Measurements from ENCODE around the gene SYNJ2.

SYNJ2 gene

GRCh38 chr6:158028421-158028820, 46.8 kb downstream of the SYNJ2 start:
- no peak for DNase-seq

GRCh38 chr6:158028876-158029275, 47.2 kb downstream of the SYNJ2 start:
- DNase-seq, result no peak

- no peak for DNase-seq
Observed at GRCh38 chr6:158029668-158030230, 48.1 kb downstream of the SYNJ2 start.

DNA sequence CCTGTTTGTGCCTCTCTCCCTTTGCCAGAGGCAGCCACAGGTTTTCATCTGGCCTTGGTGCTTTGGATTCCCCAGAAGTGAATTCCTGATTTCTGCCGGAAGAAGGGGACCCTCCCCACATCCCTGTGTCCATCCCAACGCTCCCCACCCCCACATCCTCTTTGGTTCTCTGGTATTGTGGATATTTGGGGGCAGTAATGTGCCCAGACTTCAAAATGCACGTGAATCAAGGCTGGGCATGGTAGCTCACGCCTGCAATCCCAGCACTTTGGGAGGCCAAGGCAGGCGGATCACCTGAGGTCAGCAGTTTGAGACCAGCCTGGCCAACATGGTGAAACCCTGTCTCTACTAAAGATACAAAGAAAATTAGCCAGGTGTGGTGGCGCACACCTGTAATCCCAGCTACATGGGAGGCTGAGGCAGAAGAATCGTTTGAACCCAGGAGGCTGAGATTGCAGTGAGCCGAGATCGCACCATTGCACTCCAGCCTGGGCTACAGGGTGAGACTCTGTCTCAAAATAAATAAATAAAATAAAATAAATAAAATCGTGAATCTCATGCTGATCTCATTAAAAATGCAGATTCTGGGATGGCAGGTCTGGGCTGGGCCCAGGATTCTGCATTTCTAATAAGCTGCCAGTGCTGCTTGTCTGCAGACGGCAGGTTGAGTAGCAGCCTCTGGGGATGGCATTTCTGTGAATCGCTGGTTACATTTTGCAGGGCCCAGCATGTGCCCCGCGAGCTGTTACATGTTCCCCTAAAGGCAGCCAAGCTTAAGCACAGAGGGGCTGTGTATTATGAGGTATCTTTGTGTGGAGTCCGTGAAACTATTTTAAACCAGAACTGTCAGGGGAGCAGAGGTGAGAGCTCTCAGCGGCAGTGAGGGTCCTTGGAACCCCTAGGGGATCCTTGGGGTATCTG, 49.0 kb downstream of the SYNJ2 start:
- DNase-seq, result no peak

- DNase-seq, result no peak
Observed at GRCh38 chr6:158031381-158032353, 50.0 kb downstream of the SYNJ2 start.

DNA sequence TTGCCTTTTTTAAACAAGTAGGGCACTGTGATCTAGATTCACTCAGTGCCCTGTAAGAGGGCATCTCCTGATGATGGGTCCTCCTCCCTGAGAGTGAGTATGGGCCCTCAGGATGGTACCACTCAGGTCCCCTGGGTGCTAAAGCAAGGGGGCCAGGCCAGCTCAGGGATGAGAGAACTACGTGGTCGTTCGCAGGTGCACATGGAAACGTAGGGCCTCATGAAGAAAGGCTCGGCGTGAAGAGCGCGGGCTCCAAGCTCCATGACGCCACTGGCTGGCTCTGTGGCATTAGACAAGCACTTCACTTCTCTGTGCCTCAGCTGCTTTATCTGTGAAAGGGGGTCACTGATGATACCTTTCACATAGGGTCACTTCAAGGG, 50.7 kb downstream of the SYNJ2 start:
- no peak for DNase-seq

- no peak for DNase-seq
Observed at GRCh38 chr6:158033077-158033750, 51.6 kb downstream of the SYNJ2 start.

DNA sequence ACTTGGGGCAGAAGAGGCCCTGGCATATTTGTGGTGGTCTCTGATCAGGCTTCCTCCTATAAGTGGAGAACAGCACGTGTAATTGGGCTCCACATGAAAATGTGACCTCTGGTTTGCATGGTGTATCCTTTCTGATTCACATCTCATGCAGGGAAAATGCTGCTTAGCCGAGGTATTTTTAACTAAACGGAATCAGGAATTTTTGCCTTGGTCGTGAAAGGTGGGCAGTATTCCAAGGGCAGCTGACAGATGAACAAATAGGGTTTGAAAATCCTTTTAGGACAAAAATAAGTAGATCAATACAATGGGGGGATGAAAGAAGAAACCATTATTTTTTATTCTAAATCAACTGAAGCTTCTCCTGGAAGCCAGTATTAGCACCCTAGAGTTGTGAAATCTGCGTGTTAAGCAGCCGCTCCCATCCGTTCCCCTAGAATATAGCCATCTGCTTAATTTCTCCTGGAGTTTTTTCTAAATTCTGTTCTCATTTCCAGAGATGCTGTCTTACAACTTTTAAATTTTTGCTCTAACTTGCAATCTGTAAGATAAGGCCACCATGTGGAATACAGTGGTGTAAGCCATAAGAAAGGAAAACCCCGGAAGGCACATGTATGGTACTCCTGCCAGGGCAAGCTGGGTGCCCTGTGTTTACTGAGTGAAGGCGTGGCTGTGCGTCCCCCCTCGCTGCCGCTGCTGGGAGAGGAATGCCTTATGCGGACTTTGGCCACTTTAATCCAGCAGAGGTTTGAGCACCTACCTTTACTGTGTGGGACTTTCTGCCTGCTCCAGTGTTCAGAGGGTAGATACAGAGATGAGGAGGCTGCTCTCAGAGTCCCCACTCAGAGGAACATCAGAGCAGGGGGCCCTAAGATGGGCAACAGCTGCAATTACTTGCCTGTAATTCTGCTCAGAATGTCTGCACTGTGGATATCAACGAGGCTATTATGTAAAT, 52.4 kb downstream of the SYNJ2 start:
- no peak for DNase-seq

- DNase-seq, result no peak
Observed at GRCh38 chr6:158036261-158036660, 54.6 kb downstream of the SYNJ2 start.

DNA sequence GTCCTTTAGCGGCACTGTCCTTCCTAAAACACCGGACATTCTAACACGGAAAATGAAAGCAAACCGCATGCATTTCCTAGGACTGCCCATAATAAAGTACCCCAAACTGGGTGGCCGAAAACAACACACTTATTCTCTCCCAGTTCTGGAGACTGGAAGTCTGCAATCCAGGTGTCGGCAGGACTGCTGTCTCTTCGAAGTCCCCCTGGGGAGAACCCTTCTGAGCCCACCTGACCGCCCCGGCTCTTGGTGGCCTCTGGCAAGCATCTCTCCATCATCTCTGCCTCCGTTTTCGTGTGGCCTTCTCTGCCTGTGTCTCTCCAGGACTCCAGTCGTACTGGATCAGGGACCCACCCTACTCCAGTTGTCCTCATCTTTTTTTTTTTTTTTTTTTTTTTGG, 55.4 kb downstream of the SYNJ2 start:
- no peak for DNase-seq

GRCh38 chr6:158037771-158038170, 56.1 kb downstream of the SYNJ2 start:
- DNase-seq, result no peak

DNA sequence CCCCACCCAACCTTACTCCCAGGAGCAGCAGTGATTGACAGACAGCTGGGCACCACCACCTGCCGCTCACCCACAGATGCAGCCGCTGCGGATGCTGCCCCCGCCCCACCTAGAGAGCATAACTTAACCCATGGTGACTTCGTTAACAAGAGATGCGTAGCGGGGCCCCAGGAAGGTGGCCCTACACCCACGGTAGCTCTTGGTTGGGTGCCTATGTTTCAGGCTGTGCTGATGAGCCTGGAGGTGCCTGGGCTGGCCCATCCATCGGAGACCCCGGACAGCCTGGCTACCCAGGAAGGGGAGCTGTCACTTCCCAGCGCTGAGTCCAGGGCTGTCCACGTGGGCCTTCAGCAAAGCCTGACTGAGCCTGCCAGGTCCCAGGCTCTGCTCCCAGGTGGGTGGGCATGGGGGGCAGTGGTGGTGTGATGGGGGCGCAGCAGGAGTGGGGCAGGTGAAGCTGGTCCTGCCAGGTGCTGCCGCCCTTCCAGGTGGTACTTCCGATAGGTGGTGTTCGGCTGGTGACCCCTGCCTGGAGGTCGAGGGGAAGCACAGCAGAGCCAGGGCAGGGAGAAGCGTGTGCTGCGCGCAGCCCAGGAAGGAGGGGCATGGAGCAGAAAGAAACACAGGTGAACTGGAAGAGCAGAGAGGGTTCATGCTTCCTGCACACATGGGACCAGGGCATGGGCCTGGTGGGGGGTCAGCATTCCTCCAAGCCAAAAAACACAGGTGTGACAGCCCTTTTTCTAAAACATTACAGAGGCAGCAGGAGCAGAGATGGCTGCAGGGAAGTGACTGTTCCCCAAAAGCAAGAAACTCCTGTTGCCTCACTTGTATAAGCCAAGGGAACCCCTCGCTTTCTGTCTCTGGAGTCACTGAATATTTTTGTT, 56.9 kb downstream of the SYNJ2 start:
- no peak for DNase-seq

DNA sequence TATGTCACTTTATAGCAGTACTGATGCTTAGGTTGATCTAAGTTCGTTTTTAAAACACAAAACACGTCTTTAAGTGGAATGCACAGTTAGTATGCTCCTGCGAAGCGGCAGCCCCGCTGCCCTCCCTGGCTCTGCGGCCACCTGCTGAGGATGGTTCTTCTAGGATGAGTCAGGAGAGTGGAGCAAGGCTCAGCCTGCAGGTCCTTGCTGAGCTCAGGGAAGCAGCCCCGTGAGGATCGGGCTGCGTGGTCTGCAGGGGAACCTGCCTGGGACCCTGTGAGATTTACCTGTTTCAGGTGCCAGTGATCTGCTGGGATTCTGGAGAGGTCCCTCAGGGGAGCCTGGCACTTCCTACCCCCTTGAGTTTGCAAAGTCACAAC, 57.5 kb downstream of the SYNJ2 start:
- no peak for DNase-seq

DNA sequence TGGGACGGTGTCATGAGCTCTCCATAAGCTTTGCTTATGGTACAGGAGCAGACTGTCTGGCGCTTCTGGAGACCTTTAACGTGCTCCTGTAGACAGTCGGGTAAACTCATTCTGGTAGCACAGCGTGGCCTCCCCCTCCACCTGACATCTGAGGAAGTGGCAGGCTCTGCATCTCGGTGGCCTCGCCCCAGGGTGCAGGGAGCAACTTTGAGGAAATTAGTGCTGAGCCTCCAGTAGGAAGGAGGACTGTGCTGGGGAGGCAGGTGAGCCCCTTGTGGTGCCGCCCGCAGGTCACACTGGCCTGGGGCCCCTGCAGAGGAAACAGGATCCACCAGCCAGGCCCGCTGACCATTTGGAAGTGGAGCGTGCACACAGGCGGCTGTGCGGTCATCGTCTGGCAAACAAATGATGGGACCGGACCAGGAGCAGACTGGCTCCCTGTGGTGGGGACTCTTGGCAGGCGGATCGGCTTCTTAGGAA, 57.9 kb downstream of the SYNJ2 start:
- peak; percentile 16 to 32 for DNase-seq

DNA sequence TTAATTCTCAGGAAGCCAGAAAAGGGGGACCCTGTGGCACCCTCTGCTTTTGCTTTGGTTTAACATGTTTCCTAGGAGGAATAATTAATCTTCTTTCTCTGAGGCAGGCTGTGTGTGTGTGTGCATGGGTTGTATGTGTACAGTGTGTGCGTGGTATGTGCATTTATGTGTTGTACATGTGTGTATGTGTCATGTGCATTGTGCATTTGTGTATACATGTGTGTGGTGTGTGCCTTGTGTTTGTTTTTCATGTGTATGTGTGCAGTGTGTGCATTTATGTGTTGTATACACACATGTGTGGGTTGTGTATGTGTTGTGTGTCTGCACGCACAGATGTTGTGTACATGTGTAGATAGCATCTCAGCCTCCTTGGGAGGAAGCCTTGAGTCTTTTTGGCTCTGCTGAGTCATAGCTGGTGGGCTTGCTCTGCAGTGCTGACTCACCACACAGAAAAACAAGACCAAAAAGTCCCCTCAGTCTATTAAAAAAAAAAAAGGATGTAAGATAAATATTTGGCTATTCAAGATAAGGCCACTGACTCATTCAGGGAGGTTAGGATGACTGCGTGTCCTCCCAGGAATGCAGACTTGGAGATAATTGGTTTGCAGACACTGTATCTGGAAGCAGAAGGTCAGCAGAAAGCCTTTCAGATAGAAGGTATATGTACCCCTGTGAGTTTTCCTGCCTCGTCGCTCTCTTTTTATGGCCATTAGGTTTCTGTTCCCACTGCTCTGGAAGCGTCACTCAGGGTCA, 58.6 kb downstream of the SYNJ2 start:
- no peak for DNase-seq

GRCh38 chr6:158040804-158041347, 59.2 kb downstream of the SYNJ2 start:
- no peak for DNase-seq

GRCh38 chr6:158041370-158041769, 59.7 kb downstream of the SYNJ2 start:
- DNase-seq, result no peak

DNA sequence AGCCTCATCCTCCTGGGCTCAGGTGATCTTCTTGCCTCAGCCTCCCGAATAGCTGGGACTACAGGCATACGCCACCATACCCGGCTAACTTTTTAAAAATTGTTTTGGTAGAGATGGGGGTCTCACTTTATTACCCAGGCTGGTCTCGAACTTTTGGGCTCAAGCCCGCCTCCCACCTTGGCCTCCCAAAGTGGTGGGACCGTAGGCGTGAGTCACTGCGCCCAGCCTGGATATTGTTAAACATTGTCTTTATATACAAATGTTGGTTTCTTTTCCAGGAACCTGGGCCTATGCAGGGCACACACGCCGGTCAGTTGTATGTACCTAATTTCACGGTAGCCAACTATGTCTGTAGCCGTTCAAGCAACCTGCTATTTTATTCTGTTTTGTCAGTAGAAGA, 60.1 kb downstream of the SYNJ2 start:
- no peak for DNase-seq

GRCh38 chr6:158042245-158042798, 60.7 kb downstream of the SYNJ2 start:
- no peak for DNase-seq
